Activated CD8-positive, alpha-beta memory T cell treated with anti-CD3 and anti-CD28 coated beads for 36 hours (primary cell): Measurements from ENCODE around the gene MRPL2. TPM values are rescaled to one million over a fixed set of nuclear protein-coding genes. Genes with fewer than 3 reads are reported as not detected.

ENCODE experiments used
- CTCF ChIA-PET: fragments of 350-600 bp; sonication (Branson Sonifier 250); formaldehyde crosslinking; loops from one replicate; lab custom pipeline; 2021; ENCODE audit warnings: antibody characterized with exemption; lab: Charles Lee
- POLR2A ChIA-PET: fragments of 350-600 bp; sonication (Branson Sonifier 250); formaldehyde crosslinking; loops from one replicate; lab custom pipeline; 2021; ENCODE audit warnings: antibody characterized with exemption; lab: Charles Lee
- total RNA-seq, 2 experiments: library from RNA; stranded (reverse); gene quantifications; one replicate each; pipeline ENCODE4 v1.2.3, GENCODE V29; 2021

The MRPL2 gene
- 100 to 1,000 TPM in 1 of 2 experiments, 10 to 100 TPM in 1; 97.2 to 108 TPM for total RNA-seq

- POLR2A ChIA-PET, result interaction anchor here (0.6 to 1.4 kb wide), 6 partner anchors 38 to 130 kb away, joined by 3 to 6 read pairs (median 4); partner anchors contain the start of genes KLHDC3, PEX6, PPP2R5D and RRP36
- CTCF ChIA-PET, result interaction anchor here (0.7 to 1.2 kb wide), 4 partner anchors 57 to 158 kb away, joined by 3 to 5 read pairs (median 4); partner anchors contain the start of gene CNPY3
Measured at GRCh38 chr6:43059168-43060033, at the start of gene MRPL2, which contains the start of gene KLC4. Gene MRPL2, minus strand, starts transcription at chr6:43059434. Its CDS starts 53 bp downstream, at chr6:43059381. Gene KLC4, plus strand, starts transcription at chr6:43059631. Its CDS starts 1,705 bp downstream, at chr6:43061336.

DNA sequence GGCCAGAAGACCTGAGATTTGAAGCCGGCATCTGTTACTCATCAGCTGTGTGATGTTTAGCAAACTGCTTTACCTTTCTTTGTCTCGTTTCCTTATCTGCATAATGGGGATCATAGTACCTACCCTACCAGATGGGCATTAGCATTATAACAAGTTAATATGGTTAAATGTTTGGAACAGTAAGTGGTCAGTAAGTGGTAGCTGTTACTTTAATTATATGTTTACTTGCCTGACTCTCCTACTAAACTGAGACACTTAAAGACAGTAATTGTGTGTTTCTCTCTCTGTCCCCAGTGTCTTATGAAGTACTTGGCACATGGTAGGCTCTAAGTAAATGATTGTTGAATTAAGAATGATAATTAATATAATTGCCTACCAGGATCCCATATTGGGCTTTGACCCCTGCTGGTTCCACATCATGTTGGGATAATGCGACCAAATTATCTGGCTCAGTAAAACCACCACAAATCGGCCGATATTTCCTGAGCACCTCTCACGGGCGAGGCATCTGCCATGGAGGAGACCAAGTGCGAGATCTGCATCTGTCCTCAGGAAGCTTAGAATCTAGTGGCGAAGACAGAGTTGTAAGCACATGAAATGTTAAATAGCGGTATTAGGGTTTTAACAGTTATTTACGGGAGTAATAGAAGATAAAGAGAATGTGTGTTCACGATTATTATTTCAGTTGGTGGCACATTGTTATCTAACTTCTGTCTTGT is 48.3 kb upstream of the MRPL2 start:
- CTCF ChIA-PET, result interaction anchor here (0.7 kb wide), 1 partner anchor 206 kb away, joined by 3 read pairs; no protein-coding TSS in a partner anchor
- POLR2A ChIA-PET, result no interaction called here

DNA sequence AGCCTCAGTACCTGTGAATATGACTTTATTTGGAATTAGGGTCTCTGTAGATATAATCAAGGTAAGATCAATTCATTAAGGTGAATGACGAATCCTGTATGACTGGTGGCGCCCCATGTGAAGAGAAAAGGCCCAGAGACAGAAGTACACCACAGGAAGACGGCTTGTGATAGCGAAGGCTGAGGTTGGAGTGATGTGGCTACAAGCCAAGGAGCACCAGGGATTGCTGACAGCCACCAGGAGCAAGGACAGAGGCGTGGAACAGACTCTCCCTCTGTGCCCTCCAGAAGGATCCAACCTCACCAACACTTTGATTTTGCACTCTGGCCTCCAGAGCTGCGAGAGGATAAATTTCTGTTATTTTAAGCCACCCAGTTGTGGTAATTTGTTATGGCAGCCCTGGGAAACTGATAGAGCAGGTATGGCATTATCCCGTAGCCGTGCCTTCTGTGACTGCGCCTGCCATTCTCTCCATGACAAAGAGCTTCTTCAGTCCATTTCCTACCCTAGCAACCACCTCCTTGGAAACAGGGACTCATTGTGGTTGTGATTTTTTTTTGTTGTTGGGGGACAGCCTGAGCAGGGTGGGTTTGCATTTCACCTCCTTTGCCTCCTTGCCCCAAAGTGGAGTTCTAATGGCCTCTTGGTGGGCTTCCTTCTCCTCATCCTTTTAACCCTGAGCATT is 46.4 kb upstream of the MRPL2 start:
- POLR2A ChIA-PET, result no interaction called here
- CTCF ChIA-PET, result no interaction called here

GRCh38 chr6:43103253-43103876 is 44.1 kb upstream of the MRPL2 start:
- ChIA-PET POLR2A (no interaction called here), CTCF (interaction anchor here (0.6 kb wide), 1 partner anchor 354 kb away, joined by 3 read pairs; no protein-coding TSS in a partner anchor)

- CTCF ChIA-PET, result no interaction called here
- POLR2A ChIA-PET, result no interaction called here
Measured at GRCh38 chr6:43101497-43101896, 42.3 kb upstream of the MRPL2 start.

DNA sequence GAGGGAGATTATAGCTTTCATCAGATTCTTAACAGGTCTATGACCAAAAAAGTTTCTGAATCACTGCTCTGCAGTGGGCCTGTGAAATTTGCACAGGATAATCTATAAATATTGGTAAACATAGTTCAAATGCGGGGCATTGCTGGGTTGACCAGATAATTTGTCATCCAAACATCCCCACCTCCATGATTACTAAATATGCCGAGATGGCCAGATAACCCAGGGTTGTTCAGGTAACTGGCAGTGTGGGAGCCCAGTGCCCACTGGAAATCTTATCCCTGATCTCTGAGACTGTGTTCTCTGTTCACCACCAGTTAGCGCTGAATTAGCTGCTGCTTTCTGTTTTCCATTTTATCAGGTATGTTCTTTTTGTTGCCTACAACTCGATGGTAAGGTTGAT is 38.3 kb upstream of the MRPL2 start:
- ChIA-PET CTCF (interaction anchor here (0.5 to 1.0 kb wide), 2 partner anchors 46 to 367 kb away, joined by 3 read pairs; no protein-coding TSS in a partner anchor), POLR2A (no interaction called here)

- CTCF ChIA-PET, result no interaction called here
- POLR2A ChIA-PET, result no interaction called here
Measured at GRCh38 chr6:43097098-43097489, 37.9 kb upstream of the MRPL2 start.

- POLR2A ChIA-PET, result no interaction called here
- CTCF ChIA-PET, result no interaction called here
Measured at GRCh38 chr6:43096451-43097097, 37.3 kb upstream of the MRPL2 start.

DNA sequence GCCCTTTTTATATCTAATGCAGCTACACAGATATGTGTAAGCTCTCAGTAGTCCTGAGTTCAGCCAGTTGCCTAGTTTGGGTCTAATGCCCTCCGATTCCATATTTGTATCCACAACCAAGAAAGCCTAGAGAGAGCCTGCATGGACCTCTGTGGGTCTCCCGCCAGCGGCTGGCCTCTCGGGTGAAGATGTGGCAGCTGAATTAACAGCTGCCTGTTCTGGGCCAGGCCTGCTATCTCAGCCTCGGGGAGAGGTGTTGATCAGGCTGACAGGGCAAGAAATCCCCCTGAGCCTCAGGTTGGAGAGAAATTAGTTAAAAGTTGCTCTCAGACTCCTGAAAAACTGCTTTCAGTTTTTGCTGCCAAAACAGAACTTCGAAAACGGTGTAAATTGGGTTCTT is 36.7 kb upstream of the MRPL2 start:
- POLR2A ChIA-PET, result no interaction called here
- CTCF ChIA-PET, result no interaction called here

DNA sequence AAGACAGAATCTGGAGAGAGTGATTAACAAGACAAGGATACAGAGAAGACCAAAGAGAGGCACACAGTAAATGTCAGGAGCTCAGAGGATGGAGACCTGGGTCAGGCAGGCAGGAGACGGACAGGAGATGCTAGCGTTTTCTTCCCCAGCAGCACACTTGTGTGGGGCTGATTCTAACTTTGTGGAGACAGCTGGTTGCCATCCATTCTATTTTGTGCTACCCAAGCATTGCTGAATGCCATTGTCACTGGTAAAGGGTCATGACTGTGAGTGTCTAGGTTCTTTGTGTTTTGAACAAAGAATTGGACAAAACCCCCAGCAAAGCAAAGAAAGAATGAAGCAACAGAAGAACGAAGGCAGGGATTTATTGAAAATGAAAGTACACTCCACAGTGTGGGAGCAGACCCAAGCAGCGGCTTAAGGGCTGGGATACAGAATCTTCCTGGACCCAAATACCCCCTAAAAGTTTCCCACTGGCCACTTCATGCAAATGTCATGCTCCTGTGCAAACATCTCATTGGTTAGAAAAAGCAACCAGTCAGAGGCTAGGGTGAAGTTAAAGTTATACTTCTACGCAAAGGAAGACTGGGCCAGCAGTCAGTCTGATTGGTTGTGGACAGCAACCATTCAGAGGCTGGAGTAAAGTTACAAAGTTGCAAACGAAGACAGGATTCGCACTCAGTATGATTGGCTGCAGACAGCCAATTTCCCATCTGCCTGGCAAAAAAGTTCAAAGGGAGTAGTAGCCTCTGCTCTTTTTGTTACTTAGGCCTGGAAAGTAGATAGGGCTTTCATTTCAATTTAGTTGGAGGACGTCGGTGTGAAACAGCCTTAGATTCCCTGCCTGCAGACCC is 34.4 kb upstream of the MRPL2 start:
- CTCF ChIA-PET, result interaction anchor here (0.5 kb wide), 1 partner anchor 17 kb away, joined by 3 read pairs; no protein-coding TSS in a partner anchor
- POLR2A ChIA-PET, result interaction anchor here (0.6 kb wide), 1 partner anchor 71 kb away, joined by 4 read pairs; no protein-coding TSS in a partner anchor

DNA sequence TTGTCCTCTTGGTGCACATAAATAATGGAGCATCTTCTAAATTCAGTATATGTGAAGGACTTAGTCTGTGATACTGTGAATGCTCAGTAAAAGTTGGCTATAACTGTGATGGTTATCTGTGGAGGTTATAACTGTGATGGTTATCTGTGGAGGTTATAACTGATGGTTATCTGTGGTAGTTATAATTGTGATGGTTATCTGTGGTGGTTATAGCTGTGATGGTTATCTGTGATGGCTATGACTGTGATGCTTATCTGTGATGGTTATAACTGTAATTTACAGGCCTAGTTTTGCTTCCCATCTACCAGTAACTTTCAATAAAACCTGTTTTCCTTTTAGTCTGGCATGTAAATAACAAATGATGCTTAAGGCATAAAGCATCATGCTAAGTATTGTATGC is 33.4 kb upstream of the MRPL2 start:
- ChIA-PET CTCF (no interaction called here), POLR2A (no interaction called here)

GRCh38 chr6:43091436-43091991 is 32.3 kb upstream of the MRPL2 start:
- CTCF ChIA-PET, result no interaction called here
- POLR2A ChIA-PET, result no interaction called here

DNA sequence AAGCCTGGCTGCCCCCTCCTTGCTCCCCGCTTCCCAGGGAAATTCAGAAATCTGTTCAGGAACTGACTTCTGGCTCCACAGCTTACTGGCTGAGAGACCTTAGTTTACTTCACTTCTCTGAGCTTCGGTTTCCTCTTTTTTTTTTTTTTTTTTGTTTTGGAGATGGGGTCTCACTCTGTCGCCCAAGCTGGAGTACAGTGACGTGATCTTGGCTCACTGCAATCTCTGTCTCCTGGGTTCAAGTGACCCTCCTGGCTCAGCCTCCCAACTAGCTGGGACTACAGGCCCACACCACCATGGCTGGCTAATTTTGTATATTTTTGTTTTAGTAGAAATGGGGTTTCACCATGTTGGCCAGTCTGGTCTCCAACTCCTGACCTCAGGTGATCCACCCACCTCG is 31.8 kb upstream of the MRPL2 start:
- POLR2A ChIA-PET, result no interaction called here
- CTCF ChIA-PET, result no interaction called here

GRCh38 chr6:43090559-43090956 is 31.3 kb upstream of the MRPL2 start:
- CTCF ChIA-PET, result no interaction called here
- POLR2A ChIA-PET, result no interaction called here

DNA sequence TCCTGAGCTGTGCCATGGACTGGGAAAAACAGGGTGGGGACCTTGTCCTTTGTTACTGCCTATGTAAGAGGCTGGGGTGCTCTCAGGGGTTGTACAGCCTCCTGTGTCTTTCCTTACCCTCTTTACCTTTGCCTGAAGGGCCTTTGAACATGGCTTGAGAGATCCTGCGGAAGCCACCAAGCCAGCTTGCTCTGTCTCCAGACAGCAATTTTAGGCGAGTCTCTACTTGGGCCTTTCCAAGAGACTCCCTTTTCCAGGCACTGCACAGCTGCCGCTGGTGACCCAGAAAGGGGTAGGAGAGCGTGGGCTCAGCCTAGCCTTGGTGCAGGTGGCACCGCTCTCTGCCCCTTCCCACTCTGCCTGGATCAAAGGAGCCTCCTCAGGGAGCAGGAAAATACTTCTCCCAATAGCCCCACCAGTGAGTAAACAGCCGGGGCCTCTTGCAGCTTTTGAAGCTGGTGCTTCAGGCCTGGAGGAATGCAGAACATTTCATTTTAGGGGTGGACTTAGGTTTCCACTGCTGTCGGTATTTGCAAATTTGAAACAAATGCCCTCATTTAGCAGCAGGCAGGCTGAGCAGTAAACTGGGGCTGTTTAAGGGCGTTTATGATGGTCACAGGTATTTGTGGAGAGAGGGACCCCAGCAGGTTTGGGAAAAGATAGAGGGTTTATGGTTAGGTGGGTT is 30.8 kb upstream of the MRPL2 start:
- POLR2A ChIA-PET, result no interaction called here
- CTCF ChIA-PET, result no interaction called here

DNA sequence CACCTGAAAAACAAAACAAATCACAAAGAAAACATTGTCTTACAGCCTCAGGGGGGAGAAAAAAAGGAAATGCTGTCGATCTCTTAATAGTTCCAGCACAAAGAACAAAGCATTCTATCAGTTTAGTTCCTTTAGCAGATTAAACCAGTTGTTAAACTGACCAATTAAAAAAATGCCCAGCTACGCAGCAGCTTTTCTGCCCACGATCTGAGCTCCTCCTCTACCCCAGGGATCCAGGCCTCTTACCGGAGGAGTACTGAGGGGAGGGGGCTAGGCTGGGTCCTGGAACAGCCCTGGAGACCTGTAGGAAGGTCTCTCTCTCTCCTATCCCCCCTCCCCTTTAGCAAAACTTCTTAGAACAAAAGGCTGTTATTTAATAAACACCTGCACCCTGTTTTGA is 30.2 kb upstream of the MRPL2 start:
- POLR2A ChIA-PET, result no interaction called here
- CTCF ChIA-PET, result no interaction called here

- ChIA-PET POLR2A (no interaction called here), CTCF (no interaction called here)
Measured at GRCh38 chr6:43088654-43089056, 29.4 kb upstream of the MRPL2 start.
